GM18505 (cell line): ENCODE results near the gene CIB2.

ENCODE experiments used
- ATAC-seq: cut with Tn5 transposase; IDR thresholded peaks from one replicate; pipeline ENCODE4 v1.9.1; 2021; ENCODE audit not compliant: unreplicated experiment
- POLR2A ChIP-seq: IDR thresholded peaks from 4 replicates; pipeline ENCODE4 v1.6.1; 2011; ENCODE audit warnings: borderline replicate concordance; ENCODE audit not compliant: insufficient read depth, insufficient read length; ENCODE audit errors: extremely low read depth

Gene CIB2

GRCh38 chr15:78067328-78068228, 63.7 kb downstream of the CIB2 start:
- no peak for ATAC-seq
- no peak for TF ChIP-seq POLR2A

- ATAC-seq: peak; percentile 40
- no peak for TF ChIP-seq POLR2A
Observed at GRCh38 chr15:78065973-78066946, 65.0 kb downstream of the CIB2 start.

GRCh38 chr15:78065284-78065872, 65.9 kb downstream of the CIB2 start:
- no peak for ATAC-seq
- TF ChIP-seq POLR2A: no peak

GRCh38 chr15:78064544-78064943, 66.7 kb downstream of the CIB2 start:
- no peak for ATAC-seq
- TF ChIP-seq POLR2A: no peak

- no peak for ATAC-seq
- TF ChIP-seq POLR2A: no peak
Observed at GRCh38 chr15:78063970-78064385, 67.3 kb downstream of the CIB2 start.

GRCh38 chr15:78063217-78063616, 68.0 kb downstream of the CIB2 start:
- no peak for TF ChIP-seq POLR2A
- ATAC-seq: no peak

- TF ChIP-seq POLR2A: no peak
Observed at GRCh38 chr15:78061963-78062427, 69.2 kb downstream of the CIB2 start.

GRCh38 chr15:78060232-78060631, 71.0 kb downstream of the CIB2 start:
- TF ChIP-seq POLR2A: no peak
- no peak for ATAC-seq

More at GRCh38 chr15:78061963-78062427, 69.2 kb downstream of the CIB2 start:
- no peak for ATAC-seq

- no peak for ATAC-seq
- TF ChIP-seq POLR2A: no peak
Observed at GRCh38 chr15:78059110-78059839, 72.0 kb downstream of the CIB2 start.

- no peak for TF ChIP-seq POLR2A
- ATAC-seq: no peak
Observed at GRCh38 chr15:78058401-78058935, 72.8 kb downstream of the CIB2 start.

- no peak for TF ChIP-seq POLR2A
- ATAC-seq: no peak
Observed at GRCh38 chr15:78057803-78058202, 73.4 kb downstream of the CIB2 start.

GRCh38 chr15:78056714-78057269, 74.5 kb downstream of the CIB2 start:
- no peak for TF ChIP-seq POLR2A
- ATAC-seq: no peak
